NK-92 treated with Interleukin-12 subunit alpha and Interleukin-12 subunit beta, amount 100 ng/mL, for 24 hours (cell line): Measurements from ENCODE around the gene PPP2R1B.
"Not testable (repeated sequence)": the region's sequence is repeated elsewhere in the genome, so short reads cannot be mapped to it uniquely, and the experiment has no call there.

Source experiments
- DNase-seq: peaks from one replicate; lab custom pipeline; 2025; lab: John Stamatoyannopoulos, UW

PPP2R1B gene

DNA sequence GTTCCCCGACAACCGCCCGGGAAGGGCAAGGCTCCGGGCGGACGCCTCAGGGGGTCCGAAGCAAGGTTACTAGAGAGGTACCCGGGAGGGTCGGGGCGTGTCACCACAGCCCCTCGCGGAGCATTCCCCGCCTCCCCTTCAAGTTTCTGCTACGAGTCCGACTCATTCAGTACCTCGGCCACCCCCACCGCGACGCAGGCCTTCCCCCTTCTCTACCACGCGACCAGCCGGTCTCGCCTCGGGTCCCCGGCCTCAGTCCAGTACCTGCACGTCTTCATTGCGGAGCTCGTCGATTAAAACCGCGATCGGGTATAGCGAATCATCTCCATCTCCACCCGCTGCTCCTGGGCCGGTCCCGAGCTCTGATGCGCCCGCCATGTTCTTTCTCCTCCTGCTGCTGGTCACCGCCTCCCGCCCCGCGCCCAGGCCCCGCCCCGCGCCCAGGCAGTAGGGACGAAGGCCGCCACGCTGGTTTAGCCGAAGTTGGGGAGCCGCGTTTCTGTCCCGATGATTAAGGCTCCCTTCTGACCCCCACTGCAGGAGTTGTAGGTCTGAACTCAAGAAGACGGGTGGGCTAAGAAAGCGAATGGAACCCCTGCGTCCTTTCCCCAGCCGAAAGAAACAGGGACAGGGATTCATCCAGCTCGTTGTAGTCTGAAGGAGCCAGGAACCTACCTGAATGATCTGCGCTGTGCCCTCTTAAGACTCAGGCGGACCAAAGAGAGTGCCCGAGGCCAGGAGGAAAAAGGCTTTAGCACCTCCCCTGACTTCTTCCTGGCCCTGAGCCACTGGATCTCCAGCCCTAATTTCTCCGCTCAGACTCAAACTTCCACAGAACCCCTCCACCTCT is at the start of gene PPP2R1B:
PPP2R1B (minus strand) TSS at position 406 of the 850 bp plus-strand sequence; CDS start at position 378, 28 bp downstream.
- peak; percentile 70 for DNase-seq

DNA sequence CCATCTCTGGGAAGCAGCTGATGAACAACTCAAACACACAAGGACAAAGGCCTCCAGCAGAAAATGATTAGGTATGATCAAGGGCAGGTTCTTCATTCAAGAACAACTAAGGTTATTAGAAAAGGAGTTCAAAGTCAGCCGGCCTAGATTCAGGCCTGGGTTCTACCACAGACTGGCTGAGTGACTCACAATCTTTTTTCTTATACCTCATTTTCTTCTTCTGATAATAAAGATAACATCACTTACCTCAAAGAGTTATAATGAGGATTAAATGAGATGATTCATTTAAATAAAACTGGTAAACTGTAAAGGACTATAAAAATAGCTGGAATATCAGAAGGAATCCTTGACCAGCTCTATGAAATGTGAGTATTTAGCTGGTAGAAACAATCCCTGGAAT is 49.3 kb upstream of the PPP2R1B start:
- no peak for DNase-seq

DNA sequence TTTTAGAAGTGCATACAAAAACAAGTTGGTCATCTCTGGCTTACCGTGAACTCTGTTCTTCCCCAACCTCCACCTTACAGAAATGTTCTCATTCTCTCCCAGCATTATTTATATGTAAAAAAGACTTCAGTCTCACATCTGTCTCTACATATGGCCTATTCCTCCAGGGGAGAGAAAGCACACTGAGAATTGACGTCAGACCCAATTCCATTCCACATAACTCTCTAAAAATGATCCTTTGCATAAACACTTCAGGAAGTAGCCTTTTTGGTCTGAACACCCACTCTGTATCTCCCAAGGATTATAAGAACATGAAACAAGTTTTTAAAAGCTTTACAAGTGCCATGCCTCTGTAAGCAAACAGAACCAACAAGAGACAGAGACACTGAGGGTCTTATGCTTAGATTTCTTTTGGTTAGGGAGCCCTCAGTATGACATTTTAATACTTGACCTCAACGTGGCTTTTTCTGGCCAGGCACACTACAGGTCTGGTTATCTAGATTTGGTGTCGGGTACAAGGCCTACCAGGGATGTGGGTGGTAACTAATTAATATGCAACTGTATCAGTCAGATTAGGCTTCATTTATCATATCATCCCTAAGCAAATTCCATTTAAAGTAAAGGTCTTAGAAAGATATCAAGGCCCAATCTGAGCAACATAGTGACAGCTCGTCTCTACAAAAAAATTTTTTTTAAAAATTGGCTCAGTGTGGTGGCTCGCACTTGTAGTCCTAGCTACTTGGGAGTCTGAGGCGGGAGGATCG is 48.5 kb upstream of the PPP2R1B start:
- no peak for DNase-seq

DNA sequence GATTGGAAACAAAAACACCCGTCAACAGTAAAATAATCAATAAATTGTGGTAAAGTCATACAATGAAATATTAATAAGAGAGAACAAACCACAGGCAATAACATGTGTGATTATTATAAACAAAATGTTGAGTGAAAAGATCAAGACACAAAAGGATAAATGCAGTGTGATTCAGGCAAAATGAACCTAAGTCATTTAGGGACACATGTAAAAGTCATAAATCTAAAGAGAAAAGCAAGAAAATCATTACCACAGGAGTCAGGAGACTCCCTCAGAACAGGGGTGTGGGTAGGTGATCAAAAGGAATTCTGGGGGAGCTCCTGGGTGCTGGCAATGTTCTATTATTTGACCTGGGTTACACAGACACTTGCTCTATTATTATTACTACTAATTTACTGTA is 47.9 kb upstream of the PPP2R1B start:
- DNase-seq = no peak

- DNase-seq = no peak
These were observed 46.0 kb upstream of the PPP2R1B start for GRCh38 chr11:111812211-111812610.

- DNase-seq = no peak
These were observed 45.3 kb upstream of the PPP2R1B start for GRCh38 chr11:111811445-111811844.

- DNase-seq = no peak
These were observed 42.6 kb upstream of the PPP2R1B start for GRCh38 chr11:111808834-111809233.

GRCh38 chr11:111808063-111808588 is 41.9 kb upstream of the PPP2R1B start:
- DNase-seq = no peak

GRCh38 chr11:111807076-111807475 is 40.9 kb upstream of the PPP2R1B start:
- no peak for DNase-seq

- DNase-seq = no peak
These were observed 34.9 kb upstream of the PPP2R1B start for GRCh38 chr11:111801135-111801534.

DNA sequence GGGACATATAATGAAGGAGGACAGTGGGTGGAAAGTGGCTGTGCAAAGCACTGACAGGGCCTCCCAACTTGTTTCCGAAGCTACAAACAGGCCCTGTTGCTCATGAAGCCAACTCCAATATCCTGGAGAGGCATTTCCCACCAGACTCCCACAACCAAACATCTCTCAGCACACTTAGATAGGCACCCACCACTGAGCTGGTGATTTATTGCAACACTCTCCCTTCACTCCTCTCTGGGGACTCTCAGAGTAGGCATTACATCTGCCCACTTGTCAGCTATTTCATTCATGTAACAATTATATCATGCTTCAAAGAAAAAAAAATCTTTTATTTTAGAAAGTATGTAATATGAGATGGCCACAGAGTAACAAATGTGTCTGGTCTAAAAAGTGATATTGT is 32.1 kb upstream of the PPP2R1B start:
- DNase-seq = no peak

- DNase-seq = no peak
These were observed 31.0 kb upstream of the PPP2R1B start for GRCh38 chr11:111797145-111797581.

DNA sequence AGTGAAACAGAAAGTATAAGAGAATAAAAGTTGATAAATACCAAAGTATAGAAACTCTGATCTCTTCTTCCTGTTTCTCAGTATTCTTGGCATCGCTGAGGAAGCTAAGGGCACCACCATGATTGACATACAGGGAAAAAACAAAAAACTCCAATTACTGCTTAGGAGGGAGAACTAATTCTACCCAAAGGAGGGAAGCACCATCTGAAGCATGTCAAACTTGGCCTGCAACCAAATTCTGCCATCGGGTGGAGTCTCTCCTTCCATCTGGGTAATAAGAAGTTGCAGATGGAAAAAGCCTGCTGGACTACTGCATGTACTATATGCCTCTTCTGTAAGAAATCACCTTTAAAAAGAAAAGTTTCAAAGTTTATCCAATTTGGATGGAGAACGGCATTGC is 30.5 kb upstream of the PPP2R1B start:
- DNase-seq = no peak

DNA sequence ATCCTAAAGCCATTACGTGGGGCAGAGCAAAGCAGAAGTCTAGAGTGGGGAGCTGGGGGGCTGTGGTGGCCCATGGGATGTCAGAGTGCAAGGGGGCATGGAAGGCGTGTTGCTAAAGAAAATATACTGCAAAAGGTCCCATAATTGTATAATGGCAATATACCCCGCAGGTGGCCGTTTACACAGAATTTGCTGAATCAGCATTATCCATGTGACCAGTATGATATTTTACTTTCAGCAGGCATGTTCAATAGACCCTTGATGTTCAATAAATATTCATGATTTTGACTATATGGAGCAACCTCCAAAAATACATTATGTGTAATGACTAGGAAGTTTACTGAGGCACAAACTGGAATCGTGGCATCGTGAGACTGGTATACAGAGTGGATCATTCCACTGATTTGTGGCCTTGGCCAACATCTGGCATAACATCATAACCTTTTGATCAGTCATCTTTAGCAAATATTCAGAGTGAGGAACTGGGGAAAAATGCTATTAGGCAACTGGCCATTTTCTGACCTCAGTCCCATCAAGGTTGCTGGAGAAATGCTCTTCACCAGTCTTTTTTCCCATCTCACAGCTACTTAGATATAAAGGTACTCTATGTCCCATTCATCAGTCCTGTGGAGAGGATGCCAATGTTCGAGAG is 29.3 kb upstream of the PPP2R1B start:
- DNase-seq = no peak

GRCh38 chr11:111793863-111794262 is 27.7 kb upstream of the PPP2R1B start:
- DNase-seq = no peak

GRCh38 chr11:111792955-111793500 is 26.8 kb upstream of the PPP2R1B start:
- no peak for DNase-seq

DNA sequence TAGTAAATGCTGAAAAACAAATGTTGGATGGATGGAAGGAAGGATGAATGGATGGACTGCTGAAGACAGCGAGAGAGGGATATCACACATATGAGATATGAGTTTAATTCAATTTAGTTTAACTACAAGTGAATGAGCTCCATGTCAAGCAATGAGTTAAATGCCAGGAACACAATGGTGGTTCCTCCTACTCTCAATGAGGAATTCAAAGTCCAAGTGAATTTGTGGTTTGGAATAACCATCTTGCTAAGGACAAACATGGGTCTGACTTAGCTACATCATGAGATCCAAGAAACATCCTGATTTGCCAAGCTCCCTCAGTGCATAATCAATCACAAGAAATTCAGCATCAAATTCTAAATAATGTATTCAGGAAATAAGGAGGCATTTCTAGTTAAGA is 26.1 kb upstream of the PPP2R1B start:
- no peak for DNase-seq

GRCh38 chr11:111788464-111788863 is 22.3 kb upstream of the PPP2R1B start:
- no peak for DNase-seq

- no peak for DNase-seq
These were observed 21.9 kb upstream of the PPP2R1B start for GRCh38 chr11:111788051-111788450.

DNA sequence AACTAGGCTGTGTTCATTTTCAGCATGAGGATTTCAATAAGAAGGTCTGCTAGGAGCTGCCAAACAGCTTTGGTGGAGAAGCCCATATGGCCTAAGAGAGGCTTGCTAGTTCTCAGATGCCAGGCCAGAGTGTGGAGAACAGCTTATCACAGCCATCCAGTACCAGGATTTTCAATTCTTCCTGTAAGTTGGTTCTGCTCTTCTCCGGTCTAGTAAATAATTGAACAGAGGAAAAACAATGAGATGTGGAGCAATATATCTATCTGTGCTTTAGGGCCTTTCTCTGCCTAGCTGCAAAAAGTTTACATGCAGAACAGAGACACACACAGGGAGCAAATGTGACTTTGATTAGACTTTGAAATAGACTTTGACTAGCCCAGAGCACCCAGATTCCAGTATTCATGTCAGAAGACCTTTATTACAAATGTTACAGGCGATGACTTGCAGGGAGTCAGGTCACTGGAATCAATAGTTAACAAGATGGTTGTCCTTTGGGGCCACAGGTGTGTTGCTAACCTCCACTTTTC is 19.8 kb upstream of the PPP2R1B start:
- DNase-seq = no peak

DNA sequence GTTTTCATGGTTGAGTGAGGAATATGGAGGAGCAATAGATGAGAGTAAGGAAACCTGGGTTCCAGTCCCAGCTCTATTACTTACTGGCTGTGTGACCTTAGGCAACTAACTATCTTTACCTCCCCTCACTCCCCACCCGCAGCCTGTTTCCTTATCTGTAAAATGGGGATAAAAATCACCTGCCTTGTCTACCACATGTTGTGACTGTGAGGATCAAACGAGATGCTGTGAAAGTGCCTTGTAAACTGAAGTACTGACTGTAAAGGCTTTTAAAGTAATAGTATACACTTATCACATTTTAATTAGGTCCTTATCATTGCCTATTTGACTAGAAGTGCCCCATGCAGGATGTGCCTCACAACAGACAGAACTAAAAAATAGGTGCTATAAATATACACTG is 18.9 kb upstream of the PPP2R1B start:
- DNase-seq = no peak

GRCh38 chr11:111784311-111784710 is 18.1 kb upstream of the PPP2R1B start:
- DNase-seq = not testable (repeated sequence)
